Inflammatory macrophage (primary cell): ENCODE data around the gene COL27A1.

Experiments used
- DNase-seq, 2 donors: peaks; one replicate each; pipeline ENCODE4 v3.0.0-alpha.2; 2020 to 2022

Gene COL27A1

DNA sequence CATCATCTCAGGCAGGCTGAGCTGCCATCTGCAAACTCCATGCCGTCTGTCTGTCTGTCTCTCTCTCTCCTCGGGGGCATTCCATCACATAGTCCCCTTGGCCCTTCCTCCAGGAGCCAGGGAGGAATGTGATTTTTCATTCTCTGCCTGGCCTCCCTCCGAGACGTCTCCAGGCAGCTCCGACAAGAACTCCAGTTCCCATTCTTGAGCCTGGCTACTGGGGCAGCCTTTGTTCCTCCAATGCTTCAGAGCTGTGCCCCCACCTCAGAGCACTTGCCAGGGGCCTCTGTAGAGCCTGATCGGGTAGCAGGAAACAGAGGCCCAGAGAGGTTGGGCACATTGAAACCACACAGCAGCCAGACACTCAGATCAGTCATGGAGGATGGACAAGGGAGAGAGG lies 74.0 kb downstream of the COL27A1 start:
- no peak for DNase-seq

DNA sequence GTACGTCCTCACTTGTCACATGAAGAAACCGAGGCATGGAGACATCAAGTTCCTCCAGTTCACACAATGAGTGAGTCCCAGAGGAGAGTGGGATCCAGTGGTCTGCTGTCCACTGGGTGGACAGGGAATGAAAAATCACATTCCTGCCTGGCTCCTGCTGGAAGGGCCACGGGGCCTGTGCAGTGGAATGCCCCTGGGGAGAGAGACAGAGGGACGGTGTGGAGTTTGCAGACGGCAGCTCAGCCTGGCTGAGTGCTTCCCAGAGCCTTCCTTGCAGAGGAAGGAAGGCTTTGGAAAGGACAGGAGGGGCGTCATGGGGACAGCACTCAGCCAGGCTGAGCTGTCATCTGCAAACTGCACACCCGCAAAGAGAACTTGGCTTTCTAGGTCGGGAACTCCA lies 74.7 kb downstream of the COL27A1 start:
- no peak for DNase-seq

DNA sequence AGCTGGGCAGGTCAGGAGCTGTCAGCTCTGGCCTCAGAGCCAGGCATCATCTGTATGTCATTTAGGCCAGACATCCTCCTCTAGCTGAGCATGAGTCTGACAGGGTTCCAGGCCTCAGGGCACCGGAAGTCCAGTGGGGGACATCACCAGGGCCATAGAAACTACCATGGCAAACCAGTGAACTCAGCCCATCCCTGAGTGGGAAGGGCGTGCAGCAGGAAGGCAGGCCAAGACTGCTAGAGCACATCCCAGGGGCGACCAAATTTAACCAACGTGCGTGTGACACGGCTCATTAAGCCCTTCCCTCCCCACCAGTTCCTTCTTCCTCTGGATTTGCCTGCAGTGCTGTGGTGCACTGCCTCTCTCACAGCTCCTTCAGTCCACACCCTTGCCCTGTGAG lies 75.9 kb downstream of the COL27A1 start:
- DNase-seq, result no peak

DNA sequence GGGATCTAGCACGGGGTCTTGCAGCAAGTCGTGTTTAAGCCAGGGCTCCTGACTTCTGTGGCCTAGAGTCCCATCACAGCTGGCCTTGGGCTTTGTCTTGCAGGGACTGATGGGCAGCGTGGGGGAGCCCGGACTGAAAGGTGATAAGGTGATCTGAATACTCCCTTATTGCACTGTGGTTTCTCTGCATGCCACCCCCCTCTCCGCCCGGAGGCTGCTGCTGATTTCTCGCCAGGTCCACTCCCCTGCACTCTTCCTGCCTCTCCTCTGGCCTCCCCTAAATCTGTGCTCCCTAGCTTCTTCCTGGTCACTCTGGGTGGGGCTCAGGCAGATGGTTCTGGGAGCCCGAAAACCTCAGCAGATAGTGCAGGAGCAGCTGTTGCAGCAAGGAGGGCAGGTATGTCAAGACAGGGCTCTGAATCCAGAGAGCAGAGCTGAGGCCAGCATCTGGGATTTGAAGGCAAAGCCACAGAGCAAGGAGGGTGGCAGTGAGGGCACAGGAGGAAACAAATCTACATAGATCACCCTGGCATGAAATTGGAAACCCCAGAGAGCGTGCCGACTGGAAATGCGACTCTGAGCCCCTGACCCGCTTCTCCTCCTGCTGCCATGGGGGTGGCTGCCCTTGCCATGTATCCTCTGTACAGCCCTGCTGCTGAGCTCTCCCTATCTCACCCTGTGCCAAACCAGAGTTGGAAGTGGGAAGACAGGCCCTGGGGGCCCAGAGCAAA lies 76.5 kb downstream of the COL27A1 start:
- DNase-seq, result no peak

DNA sequence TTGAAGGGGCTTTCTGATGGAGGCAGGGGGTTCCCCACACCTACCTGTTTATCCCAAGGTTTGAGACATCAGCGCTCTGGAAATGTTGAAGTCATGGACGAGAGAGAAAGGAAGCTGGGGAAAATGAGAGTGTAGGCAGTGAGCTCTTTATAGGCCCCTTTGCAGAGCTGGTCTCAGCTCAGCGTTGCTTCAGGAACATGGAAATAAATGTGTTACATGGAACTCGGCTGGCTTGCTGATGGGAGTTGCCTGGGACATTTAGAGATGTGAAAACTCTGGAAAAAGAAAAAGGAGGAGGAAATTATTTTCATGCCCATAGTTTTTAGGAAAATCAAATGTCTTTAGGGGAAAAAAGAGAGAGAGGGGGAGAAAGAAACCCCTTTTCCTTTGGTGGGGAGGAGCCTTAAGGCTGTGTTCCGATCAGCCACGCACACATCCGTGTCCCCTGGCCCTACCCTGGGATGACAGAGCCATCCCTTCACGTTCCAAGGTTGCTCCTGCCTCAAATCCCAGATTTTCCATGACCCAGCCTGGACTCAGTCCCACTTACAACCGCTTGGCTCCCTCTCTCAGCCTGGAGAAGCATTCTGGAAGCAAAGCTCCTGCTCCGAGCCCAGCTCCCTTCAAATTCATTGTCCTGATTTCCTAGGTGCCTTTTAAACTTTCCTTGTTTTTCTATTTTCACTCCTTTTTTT lies 78.3 kb downstream of the COL27A1 start:
- no peak for DNase-seq

DNA sequence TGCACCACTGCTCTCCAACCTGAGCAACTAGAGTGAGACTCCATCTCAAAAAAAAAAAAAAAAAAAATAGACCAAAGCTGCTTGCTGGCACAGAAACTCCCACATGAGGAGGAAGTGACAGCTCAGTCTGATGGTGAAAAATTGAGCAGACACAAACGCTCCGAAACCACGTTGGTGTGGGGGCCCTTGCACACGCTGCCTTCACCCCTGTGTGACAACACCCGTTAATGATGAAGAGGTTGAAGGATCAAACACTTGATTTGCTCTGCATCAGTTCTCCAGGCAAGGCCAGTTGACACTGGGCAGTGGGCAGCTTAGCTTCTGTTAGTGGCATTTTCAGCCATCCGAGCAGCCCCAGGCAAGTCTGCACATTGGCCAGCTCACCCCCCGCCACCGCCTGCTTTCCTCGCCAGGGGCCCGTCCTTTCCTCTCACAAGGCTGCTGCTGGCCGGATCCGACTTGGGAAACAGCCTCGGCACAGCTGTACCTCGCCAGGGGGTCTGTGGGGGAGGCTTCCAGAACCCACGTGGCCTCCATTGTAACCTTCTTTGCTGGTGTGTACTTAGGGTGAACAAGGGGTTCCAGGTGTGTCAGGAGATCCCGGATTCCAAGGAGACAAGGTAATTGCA lies 79.8 kb downstream of the COL27A1 start:
- peak in 1 of 2 donors; percentile 41 for DNase-seq

DNA sequence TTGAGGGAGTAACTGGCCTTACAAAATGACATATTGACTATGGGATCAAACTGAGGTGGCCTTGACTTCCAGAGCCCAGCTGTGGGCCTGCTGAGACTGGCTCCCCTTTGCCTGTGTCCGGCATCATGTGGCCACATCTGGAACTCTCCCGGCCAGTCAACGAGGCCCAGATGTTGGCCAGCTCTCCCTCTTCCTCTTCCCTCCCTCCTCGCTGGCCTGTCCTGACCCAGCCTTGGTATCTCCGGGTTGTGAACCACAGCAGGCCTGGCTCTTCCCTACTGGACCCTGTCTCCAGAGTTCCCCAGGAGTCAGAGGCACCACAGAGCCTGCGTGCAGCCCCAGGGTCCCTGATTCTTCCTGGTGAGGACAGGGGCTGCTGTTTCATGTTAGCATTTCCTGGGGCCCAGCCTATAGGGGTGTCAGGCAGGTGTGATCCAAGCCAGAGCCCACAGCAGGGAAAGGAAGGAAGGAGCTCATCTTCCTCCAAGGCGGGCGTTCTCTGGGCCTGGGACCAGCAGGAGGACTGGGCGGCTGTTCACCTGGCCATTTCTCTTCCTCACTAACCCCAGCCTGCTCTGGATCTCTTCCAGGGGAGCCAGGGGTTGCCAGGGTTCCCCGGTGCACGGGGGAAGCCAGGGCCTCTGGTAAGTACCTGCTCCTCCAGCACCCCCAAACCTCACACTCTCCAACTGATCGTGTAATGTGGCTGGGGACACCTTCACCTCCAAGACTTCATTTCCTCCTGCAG lies 81.2 kb downstream of the COL27A1 start:
- no peak for DNase-seq

DNA sequence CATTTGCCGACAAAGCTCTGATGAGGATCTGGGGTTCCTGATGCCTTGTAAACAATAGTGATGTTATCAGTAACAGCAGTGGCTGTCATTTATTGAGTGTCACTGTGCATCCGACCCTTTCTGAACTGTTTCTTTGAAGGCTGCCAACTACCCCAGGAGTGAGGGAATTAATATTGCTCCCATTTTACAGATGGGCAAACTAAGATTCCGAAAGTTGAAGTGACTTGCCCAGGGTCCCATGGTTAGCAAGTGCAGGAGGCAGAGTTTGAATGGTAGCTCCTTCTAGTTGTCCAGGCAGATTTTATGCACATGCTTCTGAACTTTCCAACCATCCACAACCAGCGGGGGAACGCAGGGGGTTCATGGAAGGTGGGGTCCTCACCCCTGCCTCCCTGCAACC lies 81.9 kb downstream of the COL27A1 start:
- DNase-seq, result no peak

DNA sequence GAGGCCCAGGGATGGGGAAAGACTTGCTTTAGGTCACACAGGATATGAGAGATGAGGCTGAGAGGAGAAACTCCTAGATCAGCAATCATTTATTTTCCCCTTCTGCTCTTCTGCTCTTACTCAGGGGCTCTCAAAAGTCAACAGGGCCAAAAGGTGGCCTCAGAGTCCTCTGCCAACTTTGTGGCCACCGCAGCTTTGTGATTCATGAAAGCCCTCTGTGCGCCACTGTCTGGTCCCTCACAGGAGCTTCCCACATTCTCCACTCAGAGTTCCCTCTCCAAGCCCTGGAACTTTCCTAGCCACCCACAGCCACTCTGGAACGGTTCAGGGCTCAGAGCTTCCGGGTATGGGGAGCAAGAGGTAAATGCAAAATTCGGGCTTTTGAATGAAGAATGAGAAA lies 82.4 kb downstream of the COL27A1 start:
- DNase-seq, result no peak

DNA sequence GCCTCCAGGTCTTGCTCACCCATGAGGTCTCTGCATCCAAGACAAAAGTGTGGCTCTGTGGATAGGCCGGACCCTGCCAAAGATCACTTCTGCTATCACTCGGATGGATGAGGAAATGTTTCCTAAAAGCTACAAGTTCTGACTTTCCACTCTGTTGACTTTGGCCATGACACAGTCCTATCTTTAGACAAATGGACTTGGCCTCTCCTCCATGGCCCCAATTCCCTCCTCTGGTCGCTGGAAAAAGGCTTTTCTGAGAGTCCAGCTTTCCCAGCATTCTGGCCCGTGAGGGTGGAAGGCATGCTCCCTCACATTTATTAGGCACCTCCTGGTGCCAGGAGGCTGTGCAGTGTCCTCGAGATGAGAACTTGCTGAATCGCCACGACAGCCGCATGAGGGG lies 83.1 kb downstream of the COL27A1 start:
- no peak for DNase-seq

DNA sequence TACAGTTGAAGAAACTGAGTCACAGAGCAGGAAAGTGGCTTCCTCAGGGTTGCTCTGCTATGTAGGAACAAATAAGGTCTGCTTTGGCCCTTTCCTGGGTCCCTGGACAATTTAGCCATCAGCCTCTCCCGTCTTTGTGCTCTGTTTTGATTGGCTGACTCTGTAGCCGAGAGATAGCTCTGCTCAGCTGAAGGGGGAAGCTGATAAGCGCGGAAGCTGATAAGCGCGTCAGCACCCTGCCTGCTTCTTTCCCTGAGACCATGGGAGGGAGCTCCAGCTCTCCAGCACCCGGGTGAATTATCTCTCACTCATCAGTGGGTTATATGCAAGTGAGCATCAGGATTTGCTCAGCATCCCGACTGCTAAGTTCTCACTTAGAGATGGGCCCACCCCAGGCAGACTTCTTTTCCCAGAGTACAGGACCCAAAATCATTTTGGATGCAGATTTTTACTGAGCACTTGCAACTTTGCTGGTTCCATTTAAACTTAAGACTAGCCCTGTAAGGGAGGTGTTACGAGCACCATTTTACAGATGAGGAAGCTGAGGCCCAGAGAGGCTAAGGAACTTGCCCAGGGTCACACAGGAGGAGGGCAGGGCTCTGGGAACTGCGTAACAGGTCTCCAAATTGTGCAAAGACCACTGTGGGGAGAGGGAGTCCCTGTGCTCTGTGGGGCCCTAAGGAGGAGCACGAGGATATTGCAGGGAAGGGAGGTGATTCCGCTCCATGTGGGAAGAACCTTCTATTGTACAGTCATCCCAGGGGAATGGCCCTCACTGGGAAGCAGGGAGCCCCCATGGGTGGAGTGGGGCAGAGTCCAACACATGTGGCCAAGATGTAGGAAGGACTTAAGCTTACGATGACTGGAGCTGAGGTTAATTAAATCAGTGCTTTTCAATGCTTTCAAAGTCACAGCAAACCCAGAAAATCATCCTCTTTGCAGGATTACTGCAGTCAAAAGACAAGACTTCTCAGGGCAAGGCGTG lies 83.8 kb downstream of the COL27A1 start:
- DNase-seq, result peak in 1 of 2 donors; percentile 19

DNA sequence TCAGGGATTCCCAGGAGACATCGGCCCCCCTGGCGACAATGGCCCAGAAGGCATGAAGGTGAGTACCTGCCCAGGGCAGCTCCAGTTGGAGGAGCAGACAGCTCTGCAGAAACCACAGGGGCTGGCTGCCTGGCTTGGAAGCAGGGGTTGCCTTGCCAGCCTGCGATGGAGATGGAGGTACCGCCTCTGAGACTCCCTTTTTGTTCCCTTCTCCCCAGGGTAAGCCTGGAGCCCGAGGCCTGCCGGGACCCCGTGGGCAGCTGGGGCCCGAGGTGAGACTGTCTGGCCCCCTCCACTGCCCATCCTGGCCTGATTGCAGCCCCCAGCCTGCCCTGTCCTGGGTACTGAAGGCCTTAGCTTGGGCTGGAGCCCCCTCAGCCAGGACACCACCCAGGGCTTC lies 84.9 kb downstream of the COL27A1 start:
- DNase-seq, result no peak

DNA sequence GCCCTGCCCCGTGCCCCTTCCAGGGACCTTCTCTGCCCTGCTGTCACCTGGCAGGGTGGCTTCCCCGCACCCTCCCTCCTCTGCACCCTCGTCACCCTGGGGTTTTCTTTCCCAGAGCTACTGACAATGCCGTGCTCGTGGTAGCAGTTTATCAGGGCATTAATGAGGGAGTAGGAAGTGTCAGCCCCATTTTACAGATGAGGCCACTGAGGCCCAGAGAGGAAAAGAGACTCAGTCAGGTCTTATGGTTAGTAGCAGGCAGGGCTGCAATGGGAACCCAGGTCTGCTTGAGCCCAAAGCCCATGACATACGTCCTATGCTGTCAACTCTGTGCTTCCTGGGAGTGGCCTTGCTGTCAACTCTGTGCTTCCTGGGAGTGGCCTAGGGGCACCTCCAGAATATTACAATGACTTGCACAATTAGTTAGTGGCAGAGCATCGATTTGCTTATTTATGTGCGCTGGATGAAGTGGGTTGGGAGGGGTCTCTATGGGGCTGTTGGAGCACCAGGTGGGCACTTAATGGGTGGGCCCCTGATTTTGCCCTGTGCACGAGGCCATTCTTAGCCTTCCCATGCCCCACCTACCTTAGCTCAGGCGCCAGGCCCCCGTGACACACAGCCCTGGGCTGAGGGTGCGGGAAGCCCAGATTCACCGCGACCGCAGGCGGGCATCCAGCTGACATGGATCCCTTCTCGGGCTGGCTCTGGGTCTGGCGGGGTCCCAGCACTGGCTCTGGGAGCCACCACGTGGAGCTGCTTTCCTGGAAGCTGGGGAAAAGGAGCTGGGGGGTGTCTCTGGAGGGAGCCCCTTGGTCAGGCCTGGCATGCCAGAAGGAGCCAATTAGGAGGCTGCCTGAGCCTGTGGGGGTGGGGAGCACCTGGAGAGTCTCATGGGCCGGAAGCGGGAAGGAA lies 85.6 kb downstream of the COL27A1 start:
- DNase-seq, result no peak

DNA sequence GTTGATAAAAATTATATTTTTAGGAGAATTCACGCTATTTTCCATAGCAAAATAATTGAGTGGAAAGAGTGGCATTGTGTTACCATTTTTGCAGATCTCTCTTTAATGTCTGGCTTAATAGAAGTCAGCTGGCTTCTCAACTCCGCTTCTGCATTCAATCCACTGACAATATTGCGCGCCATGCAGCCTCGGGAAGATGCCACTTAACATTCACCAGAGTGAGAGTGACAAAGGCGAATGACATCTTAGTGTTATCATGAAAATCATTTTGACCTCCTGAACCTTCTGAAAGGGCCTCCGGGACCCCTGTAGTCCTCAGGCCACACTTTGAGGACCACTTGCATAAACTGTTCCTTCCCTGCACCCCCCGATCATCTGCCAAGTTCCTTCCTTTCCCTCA lies 87.5 kb downstream of the COL27A1 start:
- no peak for DNase-seq

DNA sequence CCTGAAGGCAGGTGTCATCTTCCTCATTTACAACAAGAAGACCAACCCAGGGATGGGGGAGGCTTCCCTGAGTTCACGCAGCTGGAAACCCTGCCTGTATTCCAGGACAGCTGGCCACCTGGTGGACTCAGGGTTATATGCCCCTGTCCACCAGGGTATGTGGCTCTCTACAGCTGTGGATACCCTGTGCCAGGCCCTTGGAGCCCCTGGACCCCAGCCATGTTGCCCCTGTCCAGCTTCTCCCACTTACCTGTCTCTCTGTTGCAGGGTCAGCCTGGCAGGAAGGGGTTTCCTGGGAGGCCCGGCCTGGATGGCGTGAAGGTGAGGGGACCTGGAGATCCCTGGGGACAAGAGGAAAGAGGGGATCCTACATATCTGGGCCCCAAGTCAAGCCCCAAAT lies 87.9 kb downstream of the COL27A1 start:
- no peak for DNase-seq

DNA sequence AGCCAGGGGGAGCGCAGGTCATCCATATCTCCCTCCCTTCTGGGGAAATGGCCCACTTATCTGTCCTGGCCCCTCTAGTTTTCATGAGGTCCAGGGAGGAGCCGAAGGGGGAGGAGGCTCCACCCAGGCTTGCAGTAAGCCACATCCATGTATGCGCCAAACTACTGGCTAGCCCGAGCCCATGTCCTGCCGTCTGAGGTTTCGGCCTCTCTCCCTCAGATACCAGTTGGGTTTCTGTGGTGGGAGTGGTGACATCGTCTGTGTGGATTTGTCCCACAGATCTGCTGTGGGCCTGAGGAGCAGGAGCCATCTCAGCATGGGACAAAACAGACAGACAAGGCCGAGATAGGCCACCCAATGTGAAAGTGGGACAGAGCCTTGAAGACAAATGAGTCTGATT lies 89.2 kb downstream of the COL27A1 start:
- no peak for DNase-seq

DNA sequence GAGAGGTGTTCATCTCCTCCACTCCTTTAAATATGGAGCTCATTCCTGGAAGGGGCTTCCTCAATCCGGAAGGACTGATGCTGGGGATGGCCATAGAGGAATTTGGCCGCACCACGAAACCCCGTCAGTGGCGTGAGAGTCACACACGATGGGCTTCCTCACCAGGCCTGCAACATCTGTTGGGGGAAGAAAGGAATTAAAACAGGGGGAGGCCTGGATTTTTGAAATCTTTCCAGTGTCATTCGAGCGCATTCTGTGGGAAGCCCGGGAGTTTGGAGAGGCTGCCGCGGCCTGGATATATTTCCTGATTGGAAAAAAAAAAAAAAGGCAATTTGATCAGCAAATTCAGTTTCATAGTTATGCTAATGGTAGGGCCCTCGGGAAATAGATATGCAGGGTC lies 91.2 kb downstream of the COL27A1 start:
- DNase-seq, result no peak

DNA sequence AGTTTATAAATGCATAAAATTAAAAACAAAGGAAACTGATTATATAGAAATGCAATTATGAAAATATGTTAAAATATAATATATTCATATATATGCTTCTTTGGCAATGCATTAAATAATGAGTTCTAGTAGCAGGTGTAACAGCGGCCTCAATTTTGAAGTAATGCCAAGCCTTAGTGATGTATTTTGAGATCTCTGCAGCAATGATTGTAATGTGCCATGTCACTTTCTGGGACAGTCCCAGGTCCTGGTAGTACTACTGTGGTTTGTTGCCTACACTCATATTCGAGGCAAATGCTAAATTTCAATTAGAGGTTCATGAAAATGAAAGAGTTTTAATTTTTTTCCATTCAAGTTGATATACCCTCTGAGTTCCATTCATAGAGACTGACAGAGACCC lies 91.7 kb downstream of the COL27A1 start:
- no peak for DNase-seq

DNA sequence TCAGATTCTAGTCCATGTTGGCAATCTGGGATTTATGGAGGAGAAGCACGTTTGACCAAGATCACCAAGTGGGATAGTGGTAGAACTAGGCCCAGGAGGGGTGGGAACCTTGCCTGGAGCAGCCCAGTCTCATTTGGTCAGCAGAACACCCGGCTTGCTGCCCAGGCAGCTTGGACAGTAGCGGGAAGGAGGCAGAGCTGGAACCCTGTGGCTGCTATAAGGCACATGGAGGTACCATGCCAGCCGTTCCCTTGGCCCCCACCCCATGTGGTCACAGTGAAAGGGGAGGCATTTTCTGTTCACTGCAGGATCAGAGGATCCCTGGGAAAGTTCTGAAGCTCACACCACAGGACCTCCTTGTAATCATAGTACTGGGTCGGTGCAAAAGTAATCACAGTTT lies 92.2 kb downstream of the COL27A1 start:
- DNase-seq, result no peak

DNA sequence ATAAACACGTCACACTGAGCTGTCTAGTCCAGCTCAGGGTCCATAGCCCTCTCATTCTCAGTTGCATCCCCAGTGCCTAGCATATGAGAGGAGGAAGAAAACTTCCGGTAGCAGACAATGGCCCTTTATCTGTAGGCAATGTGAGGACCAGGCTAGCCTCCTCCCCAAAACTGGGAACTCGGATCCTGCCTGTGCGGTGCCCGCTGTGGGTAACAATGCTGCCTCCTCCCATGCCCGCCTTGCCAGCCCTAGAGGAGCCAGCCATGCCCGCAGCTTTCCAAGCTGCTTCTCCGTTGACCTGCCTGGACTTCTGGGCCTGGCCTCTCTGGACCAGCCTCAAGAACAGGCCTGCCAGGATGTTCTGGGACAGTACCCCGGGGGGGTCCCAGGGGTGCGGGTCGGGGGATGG lies 93.0 kb downstream of the COL27A1 start:
- DNase-seq, result no peak
